GM12892 (cell line): ENCODE measurements around the gene RETREG2.
"Not testable (repeated sequence)": the region's sequence is repeated elsewhere in the genome, so short reads cannot be mapped to it uniquely, and the experiment has no call there.

Experiments
- DNase-seq: peaks from one replicate; pipeline ENCODE4 v3.0.0; 2011; ENCODE audit not compliant: insufficient read length
- FAIRE-seq: peaks from 2 replicates; lab custom pipeline; 2011; peaks lifted over from hg19 to GRCh38; lab: Jason Lieb, UNC
- POLR2A ChIP-seq: IDR thresholded peaks from 2 replicates; pipeline ENCODE4 v1.6.1; 2011; ENCODE audit warnings: low read depth, low read length, control low read depth
- POLR2AphosphoS5 ChIP-seq: IDR thresholded peaks from 2 replicates; pipeline ENCODE4 v1.6.1; 2011; ENCODE audit warnings: low read depth, low read length, control low read depth
- TAF1 ChIP-seq: IDR thresholded peaks from 2 replicates; pipeline ENCODE4 v1.6.1; 2011; ENCODE audit warnings: low read depth, mild to moderate bottlenecking, control low read depth, low read length, borderline replicate concordance

Gene RETREG2

GRCh38 chr2:219182331-219183150 is 4.5 kb downstream of the RETREG2 start:
- TF ChIP-seq POLR2AphosphoS5, result no peak
- no peak for TF ChIP-seq TAF1
- TF ChIP-seq POLR2A, result no peak
- FAIRE-seq, result no peak
- DNase-seq, result no peak

GRCh38 chr2:219183151-219183772 is 5.2 kb downstream of the RETREG2 start:
- FAIRE-seq, result no peak

GRCh38 chr2:219184121-219184520 is 6.0 kb downstream of the RETREG2 start:
- TF ChIP-seq POLR2AphosphoS5 (no peak), TAF1 (no peak), POLR2A (no peak)
- DNase-seq, result no peak
- FAIRE-seq, result no peak

More at GRCh38 chr2:219183151-219183772, 5.2 kb downstream of the RETREG2 start:
- TF ChIP-seq POLR2AphosphoS5 (no peak), POLR2A (no peak), TAF1 (no peak)
- DNase-seq, result no peak

- no peak for FAIRE-seq
- no peak for DNase-seq
- no peak for TF ChIP-seq TAF1
- TF ChIP-seq POLR2A, result no peak
- TF ChIP-seq POLR2AphosphoS5, result no peak
Observed at GRCh38 chr2:219186754-219187456, 8.8 kb downstream of the RETREG2 start.

GRCh38 chr2:219197388-219197787 is 19.3 kb downstream of the RETREG2 start:
- DNase-seq, result no peak
- no peak for TF ChIP-seq POLR2AphosphoS5
- no peak for TF ChIP-seq POLR2A
- no peak for TF ChIP-seq TAF1
- no peak for FAIRE-seq

GRCh38 chr2:219198974-219199373 is 20.9 kb downstream of the RETREG2 start:
- TF ChIP-seq POLR2AphosphoS5, result no peak
- no peak for TF ChIP-seq POLR2A
- TF ChIP-seq TAF1, result no peak
- FAIRE-seq, result no peak

GRCh38 chr2:219199470-219200211 is 21.6 kb downstream of the RETREG2 start:
- no peak for FAIRE-seq
- TF ChIP-seq POLR2AphosphoS5, result no peak
- TF ChIP-seq TAF1, result no peak
- TF ChIP-seq POLR2A, result no peak
- no peak for DNase-seq

More at GRCh38 chr2:219198974-219199373, 20.9 kb downstream of the RETREG2 start:
- no peak for DNase-seq

- not testable (repeated sequence) for DNase-seq, FAIRE-seq
Observed at GRCh38 chr2:219200502-219201326, 22.6 kb downstream of the RETREG2 start.

- DNase-seq, FAIRE-seq: not testable (repeated sequence)
Observed at GRCh38 chr2:219201331-219201730, 23.3 kb downstream of the RETREG2 start.

GRCh38 chr2:219204425-219205164 is 26.5 kb downstream of the RETREG2 start:
- no peak for TF ChIP-seq POLR2AphosphoS5
- no peak for TF ChIP-seq POLR2A
- no peak for TF ChIP-seq TAF1
- DNase-seq (no peak), FAIRE-seq (no peak)
